Fibroblast of lung (primary cell): ENCODE results near the gene AZIN2. TPM values are rescaled to one million over a fixed set of nuclear protein-coding genes. Genes with fewer than 3 reads are reported as not detected.

Source experiments
- DNase-seq, 2 donors: peaks; one replicate each; pipeline versions ENCODE4 v3.0.0 to v3.0.0-alpha.2; 2010; ENCODE audit warnings: low read depth in 2 of 2
- H2AFZ ChIP-seq: 2 replicates; pipeline ENCODE4 v1.5.1; 2012; ENCODE audit warnings: low read length, control low read depth, inconsistent platforms
- H3K27ac ChIP-seq: 2 replicates; pipeline ENCODE4 v1.5.1; 2011; ENCODE audit warnings: low read length, control low read depth; ENCODE audit not compliant: insufficient read depth
- H3K27me3 ChIP-seq: 2 replicates; pipeline ENCODE4 v1.5.1; 2011; ENCODE audit warnings: mild to moderate bottlenecking, low read length; ENCODE audit not compliant: control insufficient read depth, insufficient read depth
- H3K36me3 ChIP-seq: 2 replicates; pipeline ENCODE4 v1.5.1; 2011; ENCODE audit warnings: low read length; ENCODE audit not compliant: control insufficient read depth, insufficient read depth
- H3K4me1 ChIP-seq: 2 replicates; pipeline ENCODE4 v1.5.1; 2011; ENCODE audit warnings: low read length; ENCODE audit not compliant: control insufficient read depth, insufficient read depth; ENCODE audit errors: extremely low read depth
- H3K4me2 ChIP-seq: 2 replicates; pipeline ENCODE4 v1.5.1; 2011; ENCODE audit warnings: low read length, control low read depth; ENCODE audit not compliant: insufficient read depth; ENCODE audit errors: extremely low read depth
- H3K4me3 ChIP-seq, 4 experiments: fragments of 200-600 bp in 1 of 4; sonication (generic) in 1 of 4; replicated peaks in 1 of 4; 2 replicates each; pipeline ENCODE4 v1.5.1; 2011 to 2016; ENCODE audit warnings: low read length in 4 of 4, low read depth in 3 of 4, mild to moderate bottlenecking in 3 of 4, control low read depth in 2 of 4, inconsistent platforms in 1 of 4, mixed read lengths in 1 of 4; ENCODE audit not compliant: insufficient read depth in 1 of 4; ENCODE audit errors: control extremely low read depth in 1 of 4
- H3K79me2 ChIP-seq: 2 replicates; pipeline ENCODE4 v1.5.1; 2012; ENCODE audit warnings: mild to moderate bottlenecking, low read length, inconsistent platforms; ENCODE audit not compliant: control insufficient read depth, insufficient read depth
- H3K9ac ChIP-seq: 2 replicates; pipeline ENCODE4 v1.5.1; 2011; ENCODE audit warnings: mild to moderate bottlenecking, low read length, control low read depth; ENCODE audit not compliant: insufficient read depth
- H3K9me3 ChIP-seq: 2 replicates; pipeline ENCODE4 v1.5.1; 2012; ENCODE audit warnings: low read depth, low read length; ENCODE audit not compliant: control insufficient read depth, insufficient read depth
- H4K20me1 ChIP-seq: 2 replicates; pipeline ENCODE4 v1.5.1; 2011; ENCODE audit warnings: low read length; ENCODE audit not compliant: control insufficient read depth, insufficient read depth; ENCODE audit errors: extremely low read depth
- EZH2 ChIP-seq: IDR thresholded peaks from 2 replicates; pipeline ENCODE4 v1.5.1; 2012; ENCODE audit warnings: low read length, control low read depth, mild to moderate bottlenecking; ENCODE audit errors: missing control alignments
- polyA plus RNA-seq, 2 donors: library from polyadenylated mRNA; depleted of rRNA in 1 of 2; stranded (reverse) in 1 of 2; unstranded in 1 of 2; fragments of >200 nt; gene quantifications; 2 replicates each; pipeline ENCODE4 v1.2.1, GENCODE V29; 2011 to 2012; ENCODE audit warnings: missing spikeins in 1 of 2
- total RNA-seq: library from RNA; depleted of rRNA; stranded (reverse); fragments of >200 nt; gene quantifications from 2 replicates; pipeline ENCODE4 v1.2.1, GENCODE V29; 2014
- TF ChIP-seq, protein P1 (sequence below), 2 donors: IDR thresholded peaks in 1 of 2; conservative IDR thresholded peaks in 1 of 2; 1 replicate in 1 of 2; 2 replicates in 1 of 2; pipeline ENCODE4 v1.5.1; 2011 to 2012; ENCODE audit warnings: low read length in 2 of 2, control low read depth in 1 of 2, inconsistent platforms in 1 of 2, low read depth in 1 of 2, mild to moderate bottlenecking in 1 of 2

The AZIN2 gene
- total and polyA plus RNA-seq, 2 donors (not counting 1 experiment from before 2014, with no cell fraction given), result 3.2 to 9.1 TPM

- peak in 1 of 2 donors; percentile 49 for DNase-seq
- Histone ChIP-seq H3K4me1 (no peaks in the 10 kb centered on the region), H3K79me2 (no peaks in the 10 kb centered on the region), H3K36me3 (no peaks in the 10 kb centered on the region), H3K9me3 (no peaks in the 10 kb centered on the region), H3K27ac (no peak overlapping the region), H3K9ac (no peak overlapping the region), H4K20me1 (no peaks in the 10 kb centered on the region), H3K4me2 (no peak overlapping the region), H2AFZ (no peak overlapping the region), H3K27me3 (no peaks in the 10 kb centered on the region), H3K4me3 (no peak overlapping the region)
- TF ChIP-seq, protein P1, sequence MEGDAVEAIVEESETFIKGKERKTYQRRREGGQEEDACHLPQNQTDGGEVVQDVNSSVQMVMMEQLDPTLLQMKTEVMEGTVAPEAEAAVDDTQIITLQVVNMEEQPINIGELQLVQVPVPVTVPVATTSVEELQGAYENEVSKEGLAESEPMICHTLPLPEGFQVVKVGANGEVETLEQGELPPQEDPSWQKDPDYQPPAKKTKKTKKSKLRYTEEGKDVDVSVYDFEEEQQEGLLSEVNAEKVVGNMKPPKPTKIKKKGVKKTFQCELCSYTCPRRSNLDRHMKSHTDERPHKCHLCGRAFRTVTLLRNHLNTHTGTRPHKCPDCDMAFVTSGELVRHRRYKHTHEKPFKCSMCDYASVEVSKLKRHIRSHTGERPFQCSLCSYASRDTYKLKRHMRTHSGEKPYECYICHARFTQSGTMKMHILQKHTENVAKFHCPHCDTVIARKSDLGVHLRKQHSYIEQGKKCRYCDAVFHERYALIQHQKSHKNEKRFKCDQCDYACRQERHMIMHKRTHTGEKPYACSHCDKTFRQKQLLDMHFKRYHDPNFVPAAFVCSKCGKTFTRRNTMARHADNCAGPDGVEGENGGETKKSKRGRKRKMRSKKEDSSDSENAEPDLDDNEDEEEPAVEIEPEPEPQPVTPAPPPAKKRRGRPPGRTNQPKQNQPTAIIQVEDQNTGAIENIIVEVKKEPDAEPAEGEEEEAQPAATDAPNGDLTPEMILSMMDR (conservative IDR thresholded peaks at IDR 0.05 in 1 of 2, IDR thresholded peaks at IDR 0.05 in 1 of 2; ENCODE audit: low read depth in 1 of 2, low read length in 2 of 2), result no peak
- no peak for TF ChIP-seq EZH2
These were observed 39.7 kb downstream of the AZIN2 start for GRCh38 chr1:33120436-33121231.

GRCh38 chr1:33121728-33122127, 40.8 kb downstream of the AZIN2 start:
- H3K4me3 ChIP-seq, result no peak overlapping the region
- no peak for DNase-seq
- no peaks in the 10 kb centered on the region for H3K9me3 ChIP-seq
- H3K36me3 ChIP-seq, result no peaks in the 10 kb centered on the region
- H3K79me2 ChIP-seq, result peaks cover 8% of the 10 kb centered on the region
- no peak overlapping the region for H2AFZ ChIP-seq
- H3K27me3 ChIP-seq, result no peaks in the 10 kb centered on the region
- H4K20me1 ChIP-seq, result no peaks in the 10 kb centered on the region
- H3K4me1 ChIP-seq, result peaks cover 3% of the 10 kb centered on the region
- TF ChIP-seq, protein P1 (conservative IDR thresholded peaks at IDR 0.05 in 1 of 2, IDR thresholded peaks at IDR 0.05 in 1 of 2; ENCODE audit: low read depth in 1 of 2, low read length in 2 of 2), result no peak
- TF ChIP-seq EZH2, result no peak
- H3K9ac ChIP-seq, result no peak overlapping the region
- H3K4me2 ChIP-seq, result no peak overlapping the region
- no peak overlapping the region for H3K27ac ChIP-seq

GRCh38 chr1:33122483-33123178, 41.7 kb downstream of the AZIN2 start:
- no peak for DNase-seq
- H3K79me2 ChIP-seq, result peaks cover 10% of the 10 kb centered on the region
- no peak overlapping the region for H3K4me2 ChIP-seq
- H3K36me3 ChIP-seq, result no peaks in the 10 kb centered on the region
- H3K27me3 ChIP-seq, result no peaks in the 10 kb centered on the region
- no peak overlapping the region for H3K27ac ChIP-seq
- H3K9me3 ChIP-seq, result no peaks in the 10 kb centered on the region
- H3K4me3 ChIP-seq, result no peak overlapping the region
- no peaks in the 10 kb centered on the region for H4K20me1 ChIP-seq
- peaks cover 3% of the 10 kb centered on the region for H3K4me1 ChIP-seq
- no peak for TF ChIP-seq EZH2
- TF ChIP-seq, protein P1 (conservative IDR thresholded peaks at IDR 0.05 in 1 of 2, IDR thresholded peaks at IDR 0.05 in 1 of 2; ENCODE audit: low read depth in 1 of 2, low read length in 2 of 2), result no peak
- H3K9ac ChIP-seq, result no peak overlapping the region
- H2AFZ ChIP-seq, result no peak overlapping the region
